RWPE1 (cell line): ENCODE results near the gene HBEGF.
"Not testable (repeated sequence)": the region's sequence is repeated elsewhere in the genome, so short reads cannot be mapped to it uniquely, and the experiment has no call there.

Experiments
- CTCF ChIA-PET: fragments of 350-600 bp; sonication (Branson Sonifier 250); formaldehyde crosslinking; extraction: SDS; loops from one replicate; lab custom pipeline; 2021; lab: Yijun Ruan, JAX
- POLR2A ChIA-PET: fragments of 400-600 bp; formaldehyde crosslinking; extraction: SDS; loops from one replicate; lab custom pipeline; 2020; ENCODE audit warnings: antibody characterized with exemption; ENCODE audit not compliant: low non-redundant PET; lab: Yijun Ruan, JAX
- DNase-seq: peaks from one replicate; pipeline ENCODE4 v3.0.0; 2012; ENCODE audit warnings: low spot score
- H3K27ac ChIP-seq: fragments of 450-650 bp; 2 replicates; pipeline ENCODE4 v1.5.1; 2017
- TF ChIP-seq, protein P1 (sequence below): fragments of 450-650 bp; conservative IDR thresholded peaks from 2 replicates; pipeline ENCODE4 v1.5.1; 2017; ENCODE audit warnings: low read depth, mild to moderate bottlenecking

HBEGF gene

DNA sequence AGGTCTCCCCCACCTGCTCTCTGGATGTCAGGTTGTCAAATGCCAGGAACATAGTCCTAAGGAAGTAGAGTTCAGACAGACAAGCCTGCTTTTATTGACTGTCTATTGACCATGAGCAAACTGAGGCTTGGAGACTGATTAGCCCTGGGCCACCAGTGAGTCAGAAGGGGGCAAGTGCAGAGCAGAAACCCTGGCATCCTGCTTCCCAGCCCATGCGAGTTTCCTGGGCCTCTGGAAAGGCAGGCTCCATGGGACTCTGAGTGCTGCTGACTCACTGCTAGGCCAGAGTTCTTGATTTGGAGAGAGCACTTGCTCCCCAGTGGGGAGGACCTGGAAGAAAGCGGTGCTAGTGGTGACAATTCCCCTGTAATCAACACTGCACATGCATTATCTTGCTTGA is 2.8 kb upstream of the HBEGF start:
- ChIA-PET CTCF (interaction anchor here (0.6 to 5.4 kb wide), 4 partner anchors 85 to 785 kb away, joined by 3 to 61 read pairs (median 5); no protein-coding TSS in a partner anchor), POLR2A (no interaction called here)
- TF ChIP-seq, protein P1, sequence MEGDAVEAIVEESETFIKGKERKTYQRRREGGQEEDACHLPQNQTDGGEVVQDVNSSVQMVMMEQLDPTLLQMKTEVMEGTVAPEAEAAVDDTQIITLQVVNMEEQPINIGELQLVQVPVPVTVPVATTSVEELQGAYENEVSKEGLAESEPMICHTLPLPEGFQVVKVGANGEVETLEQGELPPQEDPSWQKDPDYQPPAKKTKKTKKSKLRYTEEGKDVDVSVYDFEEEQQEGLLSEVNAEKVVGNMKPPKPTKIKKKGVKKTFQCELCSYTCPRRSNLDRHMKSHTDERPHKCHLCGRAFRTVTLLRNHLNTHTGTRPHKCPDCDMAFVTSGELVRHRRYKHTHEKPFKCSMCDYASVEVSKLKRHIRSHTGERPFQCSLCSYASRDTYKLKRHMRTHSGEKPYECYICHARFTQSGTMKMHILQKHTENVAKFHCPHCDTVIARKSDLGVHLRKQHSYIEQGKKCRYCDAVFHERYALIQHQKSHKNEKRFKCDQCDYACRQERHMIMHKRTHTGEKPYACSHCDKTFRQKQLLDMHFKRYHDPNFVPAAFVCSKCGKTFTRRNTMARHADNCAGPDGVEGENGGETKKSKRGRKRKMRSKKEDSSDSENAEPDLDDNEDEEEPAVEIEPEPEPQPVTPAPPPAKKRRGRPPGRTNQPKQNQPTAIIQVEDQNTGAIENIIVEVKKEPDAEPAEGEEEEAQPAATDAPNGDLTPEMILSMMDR: no peak
- no peak overlapping the region for H3K27ac ChIP-seq
- DNase-seq: no peak

DNA sequence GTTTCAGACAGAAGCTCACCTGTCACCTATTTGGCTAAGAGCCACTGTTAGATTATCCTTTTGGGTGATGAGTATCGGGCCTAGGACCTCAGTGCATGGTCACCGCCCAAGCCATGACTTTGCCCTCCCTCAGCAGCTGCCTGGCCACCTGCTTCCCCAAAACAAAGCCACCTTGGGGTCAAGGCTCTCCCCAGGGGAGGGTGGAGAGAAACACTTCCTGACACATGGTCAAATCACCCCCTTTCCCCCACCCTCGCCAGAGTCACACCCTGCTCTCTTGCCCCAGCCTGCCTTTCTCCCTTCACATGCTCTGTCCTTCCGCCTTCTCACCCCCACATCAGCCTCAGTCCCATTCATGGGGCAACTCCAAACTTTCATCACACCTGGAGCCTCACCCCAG is 1.7 kb upstream of the HBEGF start:
- peak; percentile 92 for DNase-seq
- ChIA-PET CTCF (interaction anchor here (0.6 to 5.4 kb wide), 5 partner anchors 11 to 200 kb away, joined by 3 to 61 read pairs (median 4); no protein-coding TSS in a partner anchor), POLR2A (no interaction called here)
- peak overlapping the region; percentile 56 for H3K27ac ChIP-seq
- TF ChIP-seq, protein P1: no peak

DNA sequence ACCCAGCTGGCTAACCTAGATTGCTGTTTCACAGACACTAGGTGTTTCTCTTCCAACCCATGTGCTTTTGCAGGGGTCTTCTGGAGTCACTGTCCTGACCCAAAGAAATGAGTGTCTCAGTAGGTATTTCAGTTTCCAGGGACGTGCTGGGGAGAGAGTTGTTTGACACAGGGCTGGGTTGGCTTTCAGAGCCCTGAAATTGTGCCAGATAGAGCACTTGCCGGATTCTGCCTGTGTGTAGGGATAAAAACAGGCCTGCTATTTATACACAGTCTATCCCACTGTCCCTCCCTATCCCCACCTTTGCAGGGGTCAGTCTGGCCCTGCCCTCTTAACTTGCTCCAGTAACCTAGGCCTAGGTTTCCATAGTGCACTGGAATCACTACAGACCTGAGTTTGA is 957 bp upstream of the HBEGF start:
- no peak for DNase-seq
- peak overlapping the region; percentile 42 for H3K27ac ChIP-seq
- ChIA-PET POLR2A (interaction anchor here (1.1 to 1.5 kb wide), 2 partner anchors 87 to 101 kb away, joined by 5 read pairs; no protein-coding TSS in a partner anchor), CTCF (interaction anchor here (0.6 to 5.4 kb wide), 13 partner anchors 8 to 178 kb away, joined by 3 to 61 read pairs (median 5); partner anchors contain the start of gene SLC4A9)
- TF ChIP-seq, protein P1: no peak

DNA sequence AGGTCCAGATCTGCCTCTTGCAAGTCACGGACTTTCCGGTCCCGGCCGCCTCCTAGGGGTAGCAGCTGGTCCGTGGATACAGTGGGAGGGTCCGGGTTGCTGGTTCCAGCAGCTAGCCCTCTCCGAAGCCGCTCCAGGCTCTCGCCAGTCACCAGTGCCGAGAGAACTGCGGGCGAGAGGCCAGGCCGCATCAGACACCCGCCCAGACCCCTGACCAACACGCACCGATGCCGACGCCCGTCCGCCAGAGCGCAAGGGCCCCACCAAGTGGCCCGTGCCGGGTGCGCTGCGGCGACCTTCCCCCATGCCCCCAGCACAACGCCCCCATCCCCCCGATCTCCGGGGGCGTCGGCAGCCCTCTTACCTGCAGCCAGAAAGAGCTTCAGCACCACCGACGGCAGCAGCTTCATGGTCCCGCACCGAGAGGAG is 470 bp downstream of the HBEGF start:
- H3K27ac ChIP-seq: peak overlapping the region; percentile 55
- TF ChIP-seq, protein P1: peak; percentile 40; the same call in 1 of the 2 replicates
- ChIA-PET CTCF (interaction anchor here (0.6 to 5.4 kb wide), 15 partner anchors 10 to 171 kb away, joined by 3 to 61 read pairs (median 5); partner anchors contain the start of gene CYSTM1), POLR2A (interaction anchor here (0.6 to 2.0 kb wide), 9 partner anchors 10 to 126 kb away, joined by 3 to 17 read pairs (median 3); no protein-coding TSS in a partner anchor)
- DNase-seq: peak; percentile 62

DNA sequence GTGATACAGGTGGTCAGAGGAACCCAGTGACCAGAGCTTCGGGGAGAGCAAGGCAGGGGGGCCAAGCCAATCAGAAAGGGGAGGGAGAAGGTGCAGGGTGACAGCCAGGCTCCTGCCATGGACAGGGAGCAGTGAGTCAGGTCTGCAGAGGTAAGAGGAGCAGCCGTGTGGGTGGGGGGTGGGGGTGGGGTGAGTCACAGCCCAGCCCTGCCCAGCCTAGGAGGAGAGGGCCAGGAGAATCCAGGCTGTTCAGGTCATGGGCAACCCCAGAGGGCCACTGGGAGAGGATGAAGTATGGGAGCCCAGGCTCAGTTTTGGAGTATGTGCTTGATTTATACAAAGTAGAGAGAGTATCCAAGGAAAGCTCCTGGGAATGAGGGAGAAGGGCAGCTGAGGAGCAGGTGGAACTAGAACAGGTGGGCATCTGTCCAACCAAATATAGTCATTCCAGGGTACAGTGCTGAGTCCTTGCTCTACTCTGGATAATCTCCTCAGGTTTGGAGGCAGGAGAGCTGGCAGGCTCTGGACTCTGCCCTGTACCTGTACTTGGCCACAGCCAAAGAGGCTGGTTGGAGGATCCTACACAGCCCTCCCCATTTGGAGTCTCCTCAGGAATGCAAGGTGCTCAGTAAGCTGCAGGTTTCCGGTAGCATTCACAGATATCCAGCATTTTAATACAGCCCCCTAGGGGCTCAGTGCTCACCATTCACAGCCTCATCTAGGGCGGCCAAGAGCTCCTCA is 1.6 kb downstream of the HBEGF start:
- TF ChIP-seq, protein P1: no peak
- POLR2A ChIA-PET: interaction anchor here (0.5 to 2.0 kb wide), 6 partner anchors 9 to 101 kb away, joined by 3 to 17 read pairs (median 4); no protein-coding TSS in a partner anchor
- peak; percentile 98 for DNase-seq
- peak overlapping the region; percentile 0; the same call in 1 of the 2 replicates for H3K27ac ChIP-seq
- CTCF ChIA-PET: interaction anchor here (0.6 to 5.4 kb wide), 8 partner anchors 11 to 271 kb away, joined by 3 to 61 read pairs (median 4); partner anchors contain the start of gene CYSTM1

DNA sequence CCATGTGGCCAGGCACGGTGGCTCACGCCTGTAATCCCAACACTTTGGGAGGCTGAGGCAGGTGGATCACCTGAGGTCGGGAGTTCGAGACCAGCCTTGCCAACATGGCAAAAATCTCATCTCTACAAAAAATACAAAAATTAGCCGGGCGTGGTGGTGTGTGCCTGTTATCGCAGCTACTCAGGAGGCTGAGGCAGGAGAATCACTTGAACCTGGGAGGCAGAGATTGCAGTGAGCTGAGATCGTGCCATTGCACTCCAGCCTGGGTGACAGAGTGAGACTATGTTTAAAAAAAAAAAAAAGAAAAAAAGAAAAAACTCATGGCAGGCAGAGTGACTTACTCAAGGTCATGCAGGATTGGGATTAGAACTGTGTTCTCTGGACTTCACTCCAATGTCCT is 2.6 kb downstream of the HBEGF start:
- POLR2A ChIA-PET: interaction anchor here (0.5 to 0.8 kb wide), 4 partner anchors 15 to 90 kb away, joined by 4 to 5 read pairs (median 4); partner anchors contain the start of gene PFDN1
- not testable (repeated sequence) for H3K27ac ChIP-seq, DNase-seq
- CTCF ChIA-PET: interaction anchor here (1.0 to 5.4 kb wide), 2 partner anchors 101 to 556 kb away, joined by 4 to 61 read pairs; no protein-coding TSS in a partner anchor
